PC-3 (cell line): ENCODE data around the gene PMEPA1. TPM values are rescaled to one million over a fixed set of nuclear protein-coding genes. Genes with fewer than 3 reads are reported as not detected.

Source experiments
- ATAC-seq: fragments of 200-7000 bp; cut with Tn5 transposase; 2 replicates; pipeline ENCODE4 v1.9.1; 2020; ENCODE audit warnings: mild to moderate bottlenecking, moderate library complexity
- BruUV-seq: library from RNA; stranded (reverse); fragments of 400-500 nt; replicated peaks from 2 replicates; lab custom pipeline; 2021; lab: Mats Ljungman, UMichigan
- CTCF ChIA-PET: fragments of 300-600 bp; sonication (Branson Sonifier 250); formaldehyde crosslinking; loops from one replicate; lab custom pipeline; 2022; ENCODE audit warnings: antibody characterized with exemption; lab: Charles Lee
- POLR2A ChIA-PET: fragments of 300-600 bp; sonication (Branson Sonifier 250); formaldehyde crosslinking; loops from one replicate; lab custom pipeline; 2022; ENCODE audit warnings: antibody characterized with exemption; ENCODE audit not compliant: unreplicated experiment; lab: Charles Lee
- DNase-seq: peaks from one replicate; pipeline ENCODE4 v3.0.0-alpha.2; 2015
- H2AFZ ChIP-seq: fragments of 300-600 bp; sonication (generic); 2 replicates; pipeline ENCODE4 v1.6.0; 2016; ENCODE audit warnings: antibody characterized with exemption, low read length
- H3F3A ChIP-seq: fragments of 300-600 bp; sonication (generic); one replicate; pipeline ENCODE4 v1.6.0; 2017; ENCODE audit warnings: antibody characterized with exemption, low read length, control low read depth, mild to moderate bottlenecking; ENCODE audit not compliant: unreplicated experiment
- H3K27ac ChIP-seq: fragments of 300-600 bp; sonication (generic); 2 replicates; pipeline ENCODE4 v1.5.1; 2016; ENCODE audit warnings: mild to moderate bottlenecking, low read length
- H3K27me3 ChIP-seq: fragments of 300-600 bp; sonication (generic); 2 replicates; pipeline ENCODE4 v1.6.1; 2016; ENCODE audit warnings: low read length, mixed read lengths
- H3K36me3 ChIP-seq: fragments of 300-600 bp; sonication (generic); 2 replicates; pipeline ENCODE4 v1.6.1; 2016; ENCODE audit warnings: low read depth, mixed run types, low read length, mixed read lengths
- H3K4me1 ChIP-seq: fragments of 300-600 bp; sonication (generic); 2 replicates; pipeline ENCODE4 v1.5.1; 2016; ENCODE audit warnings: low read length; ENCODE audit not compliant: insufficient read depth
- H3K4me2 ChIP-seq: fragments of 300-600 bp; sonication (generic); 2 replicates; pipeline ENCODE4 v1.6.0; 2016; ENCODE audit warnings: low read length
- H3K4me3 ChIP-seq: fragments of 300-600 bp; sonication (generic); 2 replicates; pipeline ENCODE4 v1.5.1; 2016; ENCODE audit warnings: mild to moderate bottlenecking, low read length, mixed read lengths
- H3K79me2 ChIP-seq: fragments of 300-600 bp; sonication (generic); 2 replicates; pipeline ENCODE4 v1.6.1; 2017; ENCODE audit warnings: low read length, mixed read lengths
- H3K9ac ChIP-seq: fragments of 300-600 bp; sonication (generic); 2 replicates; pipeline ENCODE4 v1.6.0; 2016; ENCODE audit warnings: mild to moderate bottlenecking, low read length
- H3K9me2 ChIP-seq: fragments of 300-600 bp; sonication (generic); replicated peaks from 2 replicates; pipeline ENCODE4 v1.6.1; 2016; ENCODE audit warnings: mixed run types, low read length, mixed read lengths
- H3K9me3 ChIP-seq: fragments of 300-600 bp; sonication (generic); 2 replicates; pipeline ENCODE4 v1.6.1; 2016; ENCODE audit warnings: low read length, mixed read lengths
- H4K20me1 ChIP-seq: fragments of 300-600 bp; sonication (generic); 2 replicates; pipeline ENCODE4 v1.6.1; 2016; ENCODE audit warnings: low read length, mixed read lengths
- EZH2 ChIP-seq: fragments of 300-600 bp; sonication (generic); IDR thresholded peaks from one replicate; pipeline ENCODE4 v1.6.1; 2017; ENCODE audit warnings: antibody characterized with exemption, mild to moderate bottlenecking, low read length; ENCODE audit not compliant: unreplicated experiment
- EZH2phosphoT487 ChIP-seq: fragments of 300-600 bp; sonication (generic); IDR thresholded peaks from 2 replicates; pipeline ENCODE4 v1.6.1; 2018; ENCODE audit warnings: mild to moderate bottlenecking, antibody characterized with exemption, low read length, borderline replicate concordance
- intact Hi-C: fragments of 100-400 bp; cut with micrococcal nuclease; formaldehyde crosslinking; loops from 2 replicates; pipeline ENCODE4 v1.9.0; 2023
- total RNA-seq: library from RNA; depleted of rRNA; stranded (reverse); fragments of >200 nt; gene quantifications from 2 replicates; pipeline ENCODE4 v1.2.3, GENCODE V29; 2014
- TF ChIP-seq, protein P1 (sequence below): fragments of 300-600 bp; sonication (generic); conservative IDR thresholded peaks from 2 replicates; pipeline ENCODE4 v1.5.1; 2017; ENCODE audit warnings: antibody characterized with exemption, low read depth, mild to moderate bottlenecking, low read length

The PMEPA1 gene
- total RNA-seq, 1 experiment from 2014 or later = 21.9 TPM

GRCh38 chr20:57664924-57665588 is 44.8 kb downstream of the PMEPA1 start:
- TF ChIP-seq, protein P1, sequence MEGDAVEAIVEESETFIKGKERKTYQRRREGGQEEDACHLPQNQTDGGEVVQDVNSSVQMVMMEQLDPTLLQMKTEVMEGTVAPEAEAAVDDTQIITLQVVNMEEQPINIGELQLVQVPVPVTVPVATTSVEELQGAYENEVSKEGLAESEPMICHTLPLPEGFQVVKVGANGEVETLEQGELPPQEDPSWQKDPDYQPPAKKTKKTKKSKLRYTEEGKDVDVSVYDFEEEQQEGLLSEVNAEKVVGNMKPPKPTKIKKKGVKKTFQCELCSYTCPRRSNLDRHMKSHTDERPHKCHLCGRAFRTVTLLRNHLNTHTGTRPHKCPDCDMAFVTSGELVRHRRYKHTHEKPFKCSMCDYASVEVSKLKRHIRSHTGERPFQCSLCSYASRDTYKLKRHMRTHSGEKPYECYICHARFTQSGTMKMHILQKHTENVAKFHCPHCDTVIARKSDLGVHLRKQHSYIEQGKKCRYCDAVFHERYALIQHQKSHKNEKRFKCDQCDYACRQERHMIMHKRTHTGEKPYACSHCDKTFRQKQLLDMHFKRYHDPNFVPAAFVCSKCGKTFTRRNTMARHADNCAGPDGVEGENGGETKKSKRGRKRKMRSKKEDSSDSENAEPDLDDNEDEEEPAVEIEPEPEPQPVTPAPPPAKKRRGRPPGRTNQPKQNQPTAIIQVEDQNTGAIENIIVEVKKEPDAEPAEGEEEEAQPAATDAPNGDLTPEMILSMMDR = no peak
- no peak for TF ChIP-seq EZH2
- TF ChIP-seq EZH2phosphoT487 = no peak
- no peak for DNase-seq
- H3F3A ChIP-seq = no peaks in the 10 kb centered on the region
- peaks cover 20% of the 10 kb centered on the region; the same call in 1 of the 2 replicates for H4K20me1 ChIP-seq
- no peak overlapping the region for H3K9ac ChIP-seq
- H3K4me3 ChIP-seq = no peak overlapping the region
- no peak for ATAC-seq
- no peaks in the 10 kb centered on the region for H3K4me1 ChIP-seq
- intact Hi-C loops = no loop called here
- CTCF ChIA-PET = no interaction called here
- peaks cover 98% of the 10 kb centered on the region for H3K79me2 ChIP-seq
- no peak overlapping the region for H3K4me2 ChIP-seq
- no peaks in the 10 kb centered on the region for H3K9me3 ChIP-seq
- H3K27me3 ChIP-seq = no peaks in the 10 kb centered on the region
- no peak overlapping the region for H3K27ac ChIP-seq
- peaks cover 2% of the 10 kb centered on the region; the same call in 1 of the 2 replicates for H3K36me3 ChIP-seq
- BruUV-seq = no TSS peak
- POLR2A ChIA-PET = no interaction called here
- H3K9me2 ChIP-seq = no peaks in the 10 kb centered on the region
- no peak overlapping the region for H2AFZ ChIP-seq

GRCh38 chr20:57664476-57664875 is 45.3 kb downstream of the PMEPA1 start:
- Histone ChIP-seq H3F3A (no peaks in the 10 kb centered on the region), H2AFZ (no peak overlapping the region), H4K20me1 (peaks cover 20% of the 10 kb centered on the region; the same call in 1 of the 2 replicates), H3K9me3 (no peaks in the 10 kb centered on the region), H3K4me2 (no peak overlapping the region), H3K27ac (no peak overlapping the region), H3K9me2 (no peaks in the 10 kb centered on the region), H3K4me3 (no peak overlapping the region), H3K9ac (no peak overlapping the region), H3K4me1 (no peaks in the 10 kb centered on the region), H3K79me2 (peaks cover 99% of the 10 kb centered on the region), H3K27me3 (no peaks in the 10 kb centered on the region), H3K36me3 (peaks cover 3% of the 10 kb centered on the region; the same call in 1 of the 2 replicates)
- no peak for ATAC-seq
- no TSS peak for BruUV-seq
- TF ChIP-seq EZH2 = no peak
- TF ChIP-seq EZH2phosphoT487 = no peak
- DNase-seq = no peak
- intact Hi-C loops = no loop called here
- CTCF ChIA-PET = no interaction called here
- POLR2A ChIA-PET = no interaction called here

- TF ChIP-seq EZH2phosphoT487 (no peak), EZH2 (no peak)
- TF ChIP-seq, protein P1 = no peak
- H3K9me2 ChIP-seq = no peaks in the 10 kb centered on the region
- H3K9me3 ChIP-seq = no peaks in the 10 kb centered on the region
- H3K4me2 ChIP-seq = no peak overlapping the region
- H4K20me1 ChIP-seq = peaks cover 20% of the 10 kb centered on the region; the same call in 1 of the 2 replicates
- no peak for DNase-seq
- ChIA-PET CTCF (no interaction called here), POLR2A (no interaction called here)
- H3F3A ChIP-seq = no peaks in the 10 kb centered on the region
- BruUV-seq = no TSS peak
- no peak for ATAC-seq
- no peak overlapping the region for H2AFZ ChIP-seq
- H3K36me3 ChIP-seq = peaks cover 9% of the 10 kb centered on the region; the same call in 1 of the 2 replicates
- no peak overlapping the region for H3K4me3 ChIP-seq
- no peak overlapping the region for H3K9ac ChIP-seq
- H3K27me3 ChIP-seq = no peaks in the 10 kb centered on the region
- no peaks in the 10 kb centered on the region for H3K4me1 ChIP-seq
- H3K79me2 ChIP-seq = peaks cover 98% of the 10 kb centered on the region
- no peak overlapping the region for H3K27ac ChIP-seq
- intact Hi-C loops = no loop called here
Measured at GRCh38 chr20:57663681-57664451, 45.9 kb downstream of the PMEPA1 start.
